ENCODE results near the gene SUPT3H.

Gene SUPT3H

GRCh38 chr6:44779130-44779826, 598.5 kb downstream of the SUPT3H start:
- no peak for DNase-seq

All from activated CD4-positive, CD25-positive, alpha-beta regulatory T cell treated with anti-CD3 and anti-CD28 coated beads, Interleukin-2, amount 50 U/mL, for 72 hours (primary cell).